HG02588 (cell line): ENCODE results near the gene STX16.

Experiments used
- ATAC-seq: cut with Tn5 transposase; IDR thresholded peaks from one replicate; pipeline ENCODE4 v1.9.1; 2021; ENCODE audit warnings: mild to moderate bottlenecking, moderate library complexity; ENCODE audit not compliant: unreplicated experiment

The STX16 gene

DNA sequence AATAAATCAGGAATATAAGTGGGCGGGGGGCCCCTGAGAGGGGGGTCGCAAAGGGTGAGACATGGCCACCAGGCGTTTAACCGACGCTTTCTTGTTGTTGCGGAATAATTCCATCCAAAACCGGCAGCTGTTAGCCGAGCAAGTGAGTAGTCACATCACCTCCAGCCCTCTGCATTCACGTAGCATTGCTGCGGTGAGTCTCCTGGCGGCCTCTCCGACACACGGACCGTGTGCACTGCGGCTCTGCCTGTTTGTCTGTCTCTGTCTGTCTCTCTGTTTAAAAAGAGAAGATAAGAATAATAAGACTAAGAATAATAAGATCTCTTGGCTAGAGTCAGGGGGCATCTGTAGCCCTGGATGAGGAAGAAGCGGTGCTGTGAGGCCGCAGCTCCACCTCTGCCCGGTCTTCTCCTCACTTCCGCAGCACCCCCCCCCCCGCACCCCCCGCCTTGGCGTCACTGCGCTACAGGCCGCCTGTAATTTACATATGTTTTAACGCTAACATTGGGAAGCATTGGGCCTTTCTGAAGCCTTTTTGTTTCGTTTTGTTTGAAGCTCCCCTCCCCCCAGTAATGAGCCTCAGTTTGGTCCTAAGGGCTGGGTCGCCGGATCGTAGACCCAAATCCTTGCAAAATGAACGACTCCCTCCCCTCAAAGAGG lies 993 bp downstream of the STX16 start:
- ATAC-seq: peak; percentile 37

DNA sequence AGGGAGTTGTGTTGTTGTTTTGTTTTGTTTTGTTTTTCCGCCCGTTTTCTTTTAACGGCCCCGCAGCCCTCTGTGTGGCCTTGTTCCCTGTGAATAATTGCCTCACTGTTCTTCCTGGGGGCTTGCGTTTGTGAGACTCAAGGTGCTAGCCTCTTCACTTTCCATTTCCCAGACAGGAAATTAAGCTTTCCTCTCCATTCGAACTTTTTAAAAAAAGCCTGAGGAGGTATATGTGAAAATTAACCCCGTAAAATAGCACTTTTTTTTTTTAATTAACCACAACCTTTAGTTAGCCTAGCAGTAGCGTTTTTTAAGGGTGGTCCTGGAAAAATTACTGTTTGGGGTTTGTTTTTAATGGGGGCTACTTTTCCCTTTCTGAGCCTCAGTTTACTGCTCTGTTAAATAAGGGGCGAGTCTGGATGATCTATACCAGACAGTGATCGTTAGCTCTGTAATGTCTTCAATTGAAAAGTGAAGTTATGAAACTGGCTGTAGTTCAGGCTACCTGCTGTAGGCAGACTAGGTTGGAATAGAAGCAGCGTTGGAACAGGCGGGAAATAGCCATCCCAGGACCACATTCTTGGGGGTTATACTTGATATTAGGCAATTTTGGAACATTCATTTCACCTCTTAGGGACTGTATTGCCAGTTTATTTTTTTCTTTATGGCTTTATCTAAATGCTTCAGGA lies 1.7 kb downstream of the STX16 start:
- no peak for ATAC-seq

DNA sequence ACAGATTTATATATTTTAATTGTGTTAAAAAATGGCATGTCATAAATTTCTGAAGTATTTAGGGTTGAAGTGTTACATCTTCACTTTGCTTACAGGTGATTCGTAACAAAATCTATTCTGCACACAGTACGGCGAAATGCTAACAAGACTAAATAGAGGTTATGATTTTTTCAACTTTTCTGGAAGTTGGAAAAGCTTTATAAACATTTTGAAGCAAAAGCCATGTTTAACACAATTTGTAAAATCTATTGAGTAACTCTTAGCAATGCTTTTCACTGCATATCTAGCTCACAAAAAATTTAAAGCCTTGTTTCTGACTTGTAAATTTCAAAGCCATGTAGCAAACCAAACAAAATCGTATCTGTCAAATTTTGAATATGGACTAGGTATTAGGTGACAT lies 3.3 kb downstream of the STX16 start:
- no peak for ATAC-seq

DNA sequence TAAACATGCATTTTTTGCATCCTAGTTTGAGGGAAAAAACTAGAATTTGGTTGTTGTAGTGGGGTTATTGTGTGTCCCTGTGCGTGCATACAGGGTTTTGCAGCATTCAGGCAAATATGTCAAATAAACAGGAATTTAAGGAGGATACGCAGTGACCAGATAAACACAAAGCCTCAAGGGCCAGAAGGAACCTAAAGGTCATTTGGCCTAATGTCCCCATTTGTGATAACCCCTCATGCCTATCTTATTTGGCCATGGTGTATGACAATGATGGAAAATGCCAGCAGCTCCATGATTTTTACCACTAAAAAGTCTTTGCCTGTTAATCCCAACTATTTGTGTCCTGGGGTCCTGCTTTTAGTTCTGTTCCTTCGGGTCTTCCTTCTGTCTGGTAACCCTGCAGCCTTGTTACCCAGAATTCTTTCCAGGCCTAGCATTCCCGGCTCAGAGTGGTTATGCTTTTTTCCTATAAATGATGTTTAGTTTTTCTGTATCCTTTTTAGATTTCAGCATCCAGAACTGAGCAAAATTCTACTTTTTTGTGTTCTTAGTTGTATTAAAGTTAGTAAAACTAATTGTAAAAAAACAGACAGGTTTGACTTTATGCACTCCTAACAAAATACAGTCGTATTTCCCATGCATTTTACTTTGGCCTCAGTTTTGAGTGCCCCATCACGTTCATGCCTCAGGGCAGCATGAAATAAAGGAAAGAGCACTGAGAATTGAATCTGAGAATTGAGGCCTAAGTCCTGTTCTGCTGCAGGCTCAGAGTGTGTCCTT lies 4.4 kb downstream of the STX16 start:
- ATAC-seq: no peak

DNA sequence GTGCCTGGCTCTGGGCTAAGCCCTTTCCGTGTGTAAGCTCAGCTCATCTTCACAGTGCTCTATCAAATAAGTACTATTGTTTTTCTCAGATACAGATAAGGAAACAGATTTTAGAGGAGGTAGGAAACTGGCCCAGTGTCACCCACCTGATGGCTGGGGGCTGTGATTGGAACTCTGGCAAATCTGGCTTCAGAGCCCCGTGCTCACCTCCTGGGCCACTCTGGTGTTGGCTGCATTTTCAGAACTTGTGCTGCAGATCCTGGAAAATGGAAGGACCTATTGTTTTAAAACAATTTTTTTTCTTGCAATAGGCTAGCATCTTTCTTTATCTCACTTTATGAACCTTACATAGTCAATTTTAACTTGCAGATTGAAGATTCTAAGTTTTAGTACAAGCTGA lies 5.7 kb downstream of the STX16 start:
- ATAC-seq: no peak

DNA sequence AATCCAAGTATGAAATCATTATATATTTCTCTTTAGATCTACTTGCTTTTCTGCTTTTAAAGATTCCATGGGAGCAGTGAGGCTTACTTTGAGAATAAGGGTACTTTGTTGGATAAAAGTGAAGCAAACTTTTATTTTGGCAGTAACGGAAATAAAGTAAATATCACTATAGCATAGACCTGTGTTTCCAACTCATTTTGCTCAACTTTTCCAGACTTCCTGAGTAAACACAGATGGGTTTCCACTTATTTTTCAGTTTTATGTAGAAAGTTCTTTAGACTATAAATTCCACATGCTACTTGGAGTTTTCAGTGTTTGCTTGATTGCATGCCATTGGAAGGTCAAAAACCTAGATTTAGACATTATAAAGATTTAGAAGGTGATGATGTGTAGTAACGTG lies 6.2 kb downstream of the STX16 start:
- no peak for ATAC-seq

DNA sequence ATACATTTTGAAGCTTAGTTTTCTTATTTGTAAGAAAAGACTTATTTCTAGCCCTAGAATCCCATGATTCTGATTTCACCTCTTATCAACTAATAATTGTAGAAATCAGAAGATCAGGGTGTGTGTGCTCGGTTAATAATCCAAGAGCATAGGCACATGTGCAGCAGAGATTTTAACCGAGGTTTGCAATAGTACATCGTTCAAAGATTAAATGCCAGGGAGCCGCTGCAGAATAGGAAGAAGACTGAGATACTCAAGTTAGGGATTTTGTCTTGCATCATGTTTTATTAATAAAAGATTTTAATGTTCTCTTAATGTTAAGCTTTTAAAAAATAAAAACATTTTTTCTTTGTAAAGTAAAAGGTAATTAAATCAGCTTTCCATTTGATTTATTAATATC lies 6.9 kb downstream of the STX16 start:
- no peak for ATAC-seq

DNA sequence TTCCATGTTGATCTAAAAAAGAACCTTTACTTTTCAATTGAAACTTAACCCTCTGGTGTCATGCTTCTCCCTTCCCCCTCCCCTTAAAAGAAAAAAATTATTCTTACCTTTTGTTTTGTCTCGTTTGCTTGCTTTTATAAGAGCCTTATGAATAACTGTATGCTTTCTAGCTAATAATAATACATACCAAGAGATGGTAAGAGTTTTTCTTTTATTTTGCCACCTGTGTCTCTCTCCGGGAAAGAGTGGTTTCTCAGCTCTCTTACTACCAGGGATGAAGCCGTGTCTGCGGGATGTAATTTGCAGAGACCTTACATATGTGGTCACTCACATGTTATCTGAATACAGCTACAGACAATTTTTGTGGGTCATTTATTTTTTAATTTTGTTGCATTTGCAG lies 7.7 kb downstream of the STX16 start:
- ATAC-seq: no peak

DNA sequence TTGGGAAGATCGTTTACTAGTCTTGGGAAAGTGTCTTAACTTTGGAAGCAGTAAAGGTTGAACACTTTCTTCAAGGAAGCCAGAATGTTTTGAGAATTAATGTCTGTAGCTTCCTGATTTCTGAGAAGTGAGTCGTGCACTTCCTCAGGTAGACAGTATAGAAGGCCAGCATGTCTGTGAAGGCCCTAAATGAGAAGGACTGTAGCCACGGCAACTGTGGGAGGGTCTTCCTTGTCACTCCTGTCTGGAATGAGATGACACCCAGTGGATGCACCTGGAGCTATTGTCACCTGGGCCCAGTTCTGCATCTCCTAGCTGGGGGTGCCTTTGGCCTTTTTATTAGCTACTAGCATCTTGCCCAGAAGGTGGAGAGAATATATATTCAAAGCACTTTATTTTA lies 8.8 kb downstream of the STX16 start:
- no peak for ATAC-seq

DNA sequence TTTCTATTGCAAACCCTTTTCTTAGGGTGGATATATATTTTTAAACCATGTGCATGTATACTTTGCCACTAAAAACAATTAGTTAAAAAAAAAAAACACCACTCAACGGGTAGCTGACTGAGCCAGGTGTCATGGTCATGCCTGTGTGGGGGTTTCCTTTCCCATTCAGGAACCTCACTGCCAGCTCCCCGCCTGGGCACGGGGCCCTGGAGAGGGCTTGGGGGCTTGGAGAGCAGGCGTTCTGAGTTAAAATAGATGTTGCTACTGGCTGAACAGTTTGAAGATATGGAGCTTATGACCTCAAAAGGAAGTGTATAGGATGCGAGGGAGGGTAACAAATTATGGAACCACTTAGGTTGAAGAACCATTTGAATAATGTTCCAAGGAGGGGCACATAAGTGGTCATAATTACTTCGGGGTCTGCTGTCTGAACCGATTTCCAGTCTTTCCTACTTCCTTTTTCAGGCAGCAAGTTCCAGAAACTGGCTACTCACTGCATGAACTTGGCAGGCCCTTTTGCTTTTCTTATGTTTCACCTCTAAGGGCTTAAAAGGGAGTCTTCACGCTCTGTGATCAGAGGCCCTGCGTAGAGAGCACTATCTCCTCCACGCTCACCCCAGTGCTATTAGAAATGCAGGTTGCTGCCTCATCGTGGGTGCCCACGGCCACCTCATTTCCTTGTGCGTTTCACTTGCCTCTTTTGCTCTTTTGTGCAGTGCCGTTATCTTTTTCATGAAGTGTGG lies 9.9 kb downstream of the STX16 start:
- no peak for ATAC-seq

DNA sequence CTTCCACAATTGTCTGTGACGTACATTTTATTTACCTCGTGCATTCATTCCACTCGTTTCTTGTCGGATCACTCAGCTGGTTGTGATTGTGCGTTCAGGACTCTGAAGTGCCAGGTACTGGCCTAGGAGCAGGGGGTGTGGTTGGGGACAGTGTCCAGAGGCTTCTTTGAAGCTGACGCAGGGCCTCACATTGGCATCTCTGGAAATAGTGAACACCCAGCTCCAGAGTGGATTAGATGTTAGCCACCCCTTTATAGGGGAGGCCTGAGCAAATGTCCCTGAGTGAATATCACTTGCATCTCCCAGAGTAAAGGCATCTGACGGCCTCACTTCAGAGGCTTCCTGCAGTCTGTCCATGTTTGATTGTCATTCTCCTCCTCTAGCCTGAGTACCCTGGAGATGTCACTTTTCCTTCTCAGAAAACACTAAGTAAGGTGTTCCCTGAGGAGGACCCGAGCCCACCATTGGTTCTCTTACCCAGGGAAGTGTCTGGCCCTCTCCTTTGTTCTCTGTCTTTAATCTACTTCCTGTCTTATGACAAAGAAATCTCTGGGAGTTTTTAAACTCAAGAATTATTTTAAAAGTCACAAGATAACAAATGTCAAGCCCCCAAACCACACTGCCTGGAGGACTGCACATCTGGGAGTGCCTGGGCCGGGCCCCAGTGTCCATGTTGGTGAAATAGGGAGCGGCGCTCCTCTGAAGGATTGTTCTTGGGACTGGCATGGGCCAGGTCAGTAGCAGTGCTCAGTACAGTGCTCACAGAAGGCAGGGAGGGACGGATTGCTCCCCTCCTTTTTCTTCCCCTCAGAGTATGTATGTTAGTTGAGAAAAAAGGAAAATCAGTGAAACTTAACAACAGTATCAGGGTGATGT lies 10.8 kb downstream of the STX16 start:
- ATAC-seq: no peak

DNA sequence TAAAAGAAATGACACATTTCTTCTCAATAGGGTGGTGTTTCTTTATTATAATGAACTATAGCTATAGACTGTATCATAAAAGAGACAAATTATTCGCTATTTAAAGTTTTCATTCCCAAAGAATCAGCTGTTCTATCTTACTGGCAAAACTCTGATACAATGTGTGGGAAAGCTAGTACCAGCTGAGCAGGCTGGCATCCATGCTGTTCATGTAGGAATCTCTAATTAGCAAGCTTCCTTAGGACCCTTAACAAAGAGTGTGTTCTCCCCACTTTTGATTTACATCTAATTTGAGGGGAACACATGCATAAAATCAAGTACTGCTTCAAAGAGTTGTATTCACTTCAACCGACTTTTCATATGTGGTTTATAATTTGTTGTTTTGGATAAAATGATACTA lies 13.2 kb downstream of the STX16 start:
- no peak for ATAC-seq

DNA sequence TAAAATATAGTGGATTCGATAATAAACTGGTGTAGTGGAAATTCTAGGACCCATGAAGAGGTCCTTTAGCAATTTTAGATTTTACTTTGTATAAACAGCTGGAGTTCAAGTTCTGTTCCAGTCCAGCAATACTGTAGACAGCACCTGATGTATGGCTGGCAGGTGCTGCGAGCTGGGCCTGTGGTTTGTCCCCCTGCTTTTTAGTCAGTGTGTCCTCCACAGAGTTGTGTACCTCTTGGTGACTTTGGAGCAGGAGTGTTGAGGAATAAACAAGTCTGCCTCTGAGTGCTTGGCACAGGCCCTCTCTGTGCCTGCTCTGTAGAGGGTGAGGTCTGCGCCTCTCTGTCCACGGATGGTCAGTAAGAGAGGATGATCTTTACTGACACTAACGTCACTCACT lies 13.8 kb downstream of the STX16 start:
- ATAC-seq: no peak

DNA sequence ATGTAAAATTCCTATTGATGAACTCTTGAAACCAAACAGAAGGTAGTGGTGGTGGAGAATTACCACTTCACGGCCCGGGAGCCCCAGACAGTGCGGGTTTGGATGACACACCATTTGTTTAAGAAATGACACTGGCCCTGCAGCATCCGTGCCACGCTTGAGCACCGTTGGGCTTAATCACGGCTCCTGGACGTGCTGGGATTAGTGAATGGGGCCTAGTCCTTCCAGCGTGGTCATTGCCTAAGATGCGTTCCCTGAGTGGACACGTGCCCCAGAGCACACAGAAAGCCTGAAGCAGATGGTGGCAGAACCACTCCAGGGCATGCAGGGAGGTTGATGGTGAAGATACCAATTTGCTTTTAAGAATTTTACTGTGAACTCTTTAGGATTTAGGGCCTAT lies 14.5 kb downstream of the STX16 start:
- ATAC-seq: no peak

DNA sequence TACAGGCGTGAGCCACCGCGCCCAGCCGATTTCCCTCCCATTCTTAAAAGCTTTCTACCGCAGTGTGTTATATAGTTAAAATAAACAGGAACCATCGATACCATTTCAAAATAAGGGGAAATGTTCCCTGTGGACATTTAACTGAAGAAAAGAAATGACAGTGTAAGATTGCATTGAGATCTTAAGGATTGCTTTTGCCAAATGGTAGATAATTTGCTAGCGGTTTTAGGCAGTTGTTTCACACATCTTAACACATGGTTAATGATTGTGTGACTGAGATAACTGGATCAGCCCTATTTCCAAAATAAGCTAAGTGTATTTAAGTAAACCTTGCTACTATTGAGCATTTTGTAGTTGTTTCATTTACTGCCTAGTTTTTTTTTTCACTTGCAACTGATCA lies 15.6 kb downstream of the STX16 start:
- ATAC-seq: no peak

DNA sequence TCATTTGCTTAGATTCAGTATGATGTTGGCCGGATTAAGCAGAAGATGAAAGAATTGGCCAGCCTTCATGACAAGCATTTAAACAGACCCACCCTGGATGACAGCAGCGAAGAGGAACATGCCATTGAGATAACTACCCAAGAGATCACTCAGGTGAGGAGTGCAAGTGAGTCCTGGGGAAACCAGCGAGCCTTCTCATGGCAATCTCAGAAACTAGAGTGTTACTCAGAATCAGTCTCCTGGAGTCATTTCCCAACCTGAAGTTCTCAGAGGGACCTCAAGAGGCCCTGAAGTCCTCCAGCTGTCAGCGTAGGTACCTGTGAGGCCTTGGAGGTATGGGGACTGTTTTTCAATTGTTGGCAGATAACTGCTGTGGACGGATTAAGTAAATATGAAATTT lies 16.9 kb downstream of the STX16 start:
- ATAC-seq: no peak

DNA sequence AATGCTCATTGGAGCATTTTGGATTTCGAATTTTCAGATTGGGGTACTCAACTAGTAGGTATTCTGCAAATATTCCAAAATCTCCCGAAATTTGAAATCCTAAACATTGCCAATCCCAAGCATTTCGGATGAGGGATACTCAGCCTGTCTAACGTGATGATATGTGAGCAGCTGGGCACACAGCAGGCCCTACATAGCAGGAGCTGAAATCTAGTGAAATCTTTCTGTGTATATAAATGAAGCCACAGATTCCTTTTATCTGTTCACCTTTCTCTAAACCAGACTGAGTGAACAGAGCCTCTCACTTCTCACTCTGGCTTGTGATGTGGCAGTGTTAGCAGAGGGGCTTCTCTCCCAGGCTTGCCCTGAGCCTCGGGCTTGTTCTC lies 17.8 kb downstream of the STX16 start:
- ATAC-seq: no peak

DNA sequence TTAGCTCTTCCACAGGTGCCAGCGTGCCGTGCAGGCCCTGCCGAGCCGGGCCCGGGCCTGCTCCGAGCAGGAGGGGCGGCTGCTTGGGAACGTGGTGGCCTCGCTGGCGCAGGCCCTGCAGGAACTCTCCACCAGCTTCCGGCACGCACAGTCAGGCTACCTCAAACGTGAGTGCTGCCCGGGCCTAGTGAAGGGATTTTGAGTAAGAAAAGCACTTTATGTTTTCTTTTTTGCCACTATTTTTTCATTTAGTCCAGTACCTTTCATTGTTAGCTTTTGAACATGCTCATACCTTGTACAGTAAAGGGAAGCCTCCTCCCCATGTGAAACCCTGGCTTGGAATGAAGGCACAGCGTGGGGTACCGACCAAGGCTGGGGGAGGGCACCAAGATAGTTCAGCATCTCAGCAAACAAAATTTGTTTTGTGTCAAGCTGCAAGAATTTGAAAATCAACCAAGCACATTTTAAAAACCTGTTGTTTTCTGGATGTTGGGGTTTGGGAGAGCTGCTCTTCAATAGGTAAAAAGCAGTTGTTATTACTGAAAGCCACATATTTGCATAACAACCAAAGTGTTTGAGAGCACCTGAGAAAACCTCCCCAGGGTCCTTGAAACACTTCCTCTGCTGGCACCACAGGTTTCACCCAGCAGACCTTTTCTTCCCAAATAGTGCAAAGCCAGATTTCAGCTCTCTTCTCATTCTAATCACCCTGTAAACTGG lies 18.4 kb downstream of the STX16 start:
- no peak for ATAC-seq

DNA sequence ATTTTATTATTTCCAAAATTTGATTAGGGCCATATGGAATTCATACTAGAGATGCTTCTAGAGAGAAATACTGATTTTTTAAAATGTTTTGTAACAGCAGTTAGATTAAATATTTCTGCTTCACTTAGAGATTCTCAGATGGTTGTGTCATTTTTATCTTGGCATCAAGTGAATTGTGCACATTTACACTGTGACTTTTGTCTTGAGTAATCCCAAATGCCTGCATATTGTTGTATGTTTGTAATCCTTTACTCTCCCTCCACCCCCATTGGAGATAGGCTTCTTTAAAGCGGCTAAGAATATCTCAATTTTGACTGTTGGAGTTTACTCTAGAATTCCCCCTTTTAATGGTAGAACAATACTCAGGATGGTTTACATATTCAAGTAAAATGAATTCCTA lies 19.0 kb downstream of the STX16 start:
- no peak for ATAC-seq

DNA sequence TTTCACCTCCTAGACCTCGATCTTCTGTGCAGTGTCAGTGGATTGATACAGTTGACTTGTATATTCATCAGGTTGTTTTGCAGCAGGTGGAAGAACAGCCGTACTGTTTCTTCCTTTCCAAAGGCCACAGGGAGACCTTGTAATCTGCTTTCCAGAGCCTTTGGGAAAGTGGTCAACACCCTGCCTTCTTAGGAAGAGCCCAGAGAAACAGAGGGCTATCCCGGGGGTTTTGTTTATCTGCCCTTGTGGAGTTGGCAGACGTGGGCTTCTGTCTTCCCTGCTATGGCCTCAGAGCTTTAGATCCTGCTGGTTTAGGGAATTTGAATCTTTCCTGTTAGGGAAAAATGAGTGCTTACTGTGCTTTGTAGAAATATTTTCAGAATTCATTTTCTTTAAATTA lies 19.6 kb downstream of the STX16 start:
- ATAC-seq: no peak
